NCI-H526 treated with DMSO at 0.1 percent for 48 hours (cell line): ENCODE results near the gene PPP1R13B.
"Not testable (repeated sequence)": the region's sequence is repeated elsewhere in the genome, so short reads cannot be mapped to it uniquely, and the experiment has no call there.

ENCODE experiments used
- DNase-seq: peaks from one replicate; lab custom pipeline; 2025; lab: John Stamatoyannopoulos, UW

PPP1R13B gene

GRCh38 chr14:103782376-103782775, 65.0 kb downstream of the PPP1R13B start:
- no peak for DNase-seq

GRCh38 chr14:103776319-103776718, 71.1 kb downstream of the PPP1R13B start:
- not testable (repeated sequence) for DNase-seq

GRCh38 chr14:103775506-103775905, 71.9 kb downstream of the PPP1R13B start:
- no peak for DNase-seq

GRCh38 chr14:103773521-103773920, 73.9 kb downstream of the PPP1R13B start:
- DNase-seq, result no peak

GRCh38 chr14:103772078-103772712, 75.2 kb downstream of the PPP1R13B start:
- DNase-seq, result no peak

GRCh38 chr14:103770902-103771301, 76.5 kb downstream of the PPP1R13B start:
- DNase-seq, result no peak

GRCh38 chr14:103770500-103770899, 76.9 kb downstream of the PPP1R13B start:
- DNase-seq, result no peak

- no peak for DNase-seq
Measured at GRCh38 chr14:103767336-103767894, 80.0 kb downstream of the PPP1R13B start.

- no peak for DNase-seq
Measured at GRCh38 chr14:103765526-103765925, 81.8 kb downstream of the PPP1R13B start.

GRCh38 chr14:103763730-103764488, 83.5 kb downstream of the PPP1R13B start:
- DNase-seq, result no peak

- no peak for DNase-seq
Measured at GRCh38 chr14:103762541-103762940, 84.8 kb downstream of the PPP1R13B start.

- no peak for DNase-seq
Measured at GRCh38 chr14:103762036-103762435, 85.3 kb downstream of the PPP1R13B start.

- no peak for DNase-seq
Measured at GRCh38 chr14:103758059-103758776, 89.2 kb downstream of the PPP1R13B start.

GRCh38 chr14:103755060-103755459, 92.3 kb downstream of the PPP1R13B start:
- no peak for DNase-seq

GRCh38 chr14:103753774-103754173, 93.6 kb downstream of the PPP1R13B start:
- no peak for DNase-seq

GRCh38 chr14:103749860-103750259, 97.5 kb downstream of the PPP1R13B start:
- DNase-seq, result no peak

GRCh38 chr14:103749452-103749851, 97.9 kb downstream of the PPP1R13B start:
- no peak for DNase-seq

- DNase-seq, result no peak
Measured at GRCh38 chr14:103748534-103748857, 98.9 kb downstream of the PPP1R13B start.

- no peak for DNase-seq
Measured at GRCh38 chr14:103746701-103747100, 100.7 kb downstream of the PPP1R13B start.

GRCh38 chr14:103745424-103745823, 102.0 kb downstream of the PPP1R13B start:
- no peak for DNase-seq

- no peak for DNase-seq
Measured at GRCh38 chr14:103744621-103745395, 102.6 kb downstream of the PPP1R13B start.

- DNase-seq, result no peak
Measured at GRCh38 chr14:103743691-103744090, 103.7 kb downstream of the PPP1R13B start.
